ENCODE measurements around the gene DCDC2C.

DCDC2C gene

DNA sequence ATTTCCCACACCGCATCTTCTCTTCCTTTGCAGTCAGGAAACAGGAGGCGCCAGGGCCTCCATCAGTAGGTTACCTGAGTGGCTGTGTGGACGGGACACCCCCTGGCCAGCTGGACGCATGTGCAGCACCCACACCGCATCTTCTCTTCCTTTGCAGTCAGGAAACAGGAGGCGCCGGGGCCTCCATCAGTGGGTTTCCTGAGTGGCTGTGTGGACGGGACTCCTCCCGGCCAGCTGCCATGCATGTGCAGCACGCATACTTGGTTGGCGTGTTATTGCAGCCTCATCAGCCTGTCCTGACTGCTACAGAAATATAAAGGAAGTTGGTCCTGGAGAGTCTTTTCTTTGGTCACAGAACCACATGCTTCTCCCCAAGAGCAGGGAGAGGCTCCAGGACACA is 74.6 kb downstream of the DCDC2C start:
- H3K9me3 Mint-ChIP-seq = peaks cover 5% of the 10 kb centered on the region
- H3K36me3 Mint-ChIP-seq (ENCODE audit: low read depth) = no peaks in the 10 kb centered on the region
- no peak overlapping the region for H3K4me3 Mint-ChIP-seq
- peaks cover 6% of the 10 kb centered on the region for H3K4me1 Mint-ChIP-seq (ENCODE audit: low read depth)
- H3K27me3 Mint-ChIP-seq (ENCODE audit: low read depth) = peaks cover 7% of the 10 kb centered on the region
- no peak overlapping the region for H3K27ac Mint-ChIP-seq

GRCh38 chr2:3778851-3779495 is 75.6 kb downstream of the DCDC2C start:
- peaks cover 5% of the 10 kb centered on the region for H3K9me3 Mint-ChIP-seq
- H3K4me1 Mint-ChIP-seq (ENCODE audit: low read depth) = peaks cover 6% of the 10 kb centered on the region
- H3K36me3 Mint-ChIP-seq (ENCODE audit: low read depth) = no peaks in the 10 kb centered on the region
- no peak overlapping the region for H3K27ac Mint-ChIP-seq
- H3K27me3 Mint-ChIP-seq (ENCODE audit: low read depth) = peaks cover 7% of the 10 kb centered on the region
- H3K4me3 Mint-ChIP-seq = no peak overlapping the region

GRCh38 chr2:3779496-3780049 is 76.2 kb downstream of the DCDC2C start:
- peaks cover 5% of the 10 kb centered on the region for H3K9me3 Mint-ChIP-seq
- no peak overlapping the region for H3K4me3 Mint-ChIP-seq
- H3K27ac Mint-ChIP-seq = no peak overlapping the region
- peaks cover 6% of the 10 kb centered on the region for H3K4me1 Mint-ChIP-seq (ENCODE audit: low read depth)
- H3K36me3 Mint-ChIP-seq (ENCODE audit: low read depth) = no peaks in the 10 kb centered on the region
- peaks cover 7% of the 10 kb centered on the region for H3K27me3 Mint-ChIP-seq (ENCODE audit: low read depth)

DNA sequence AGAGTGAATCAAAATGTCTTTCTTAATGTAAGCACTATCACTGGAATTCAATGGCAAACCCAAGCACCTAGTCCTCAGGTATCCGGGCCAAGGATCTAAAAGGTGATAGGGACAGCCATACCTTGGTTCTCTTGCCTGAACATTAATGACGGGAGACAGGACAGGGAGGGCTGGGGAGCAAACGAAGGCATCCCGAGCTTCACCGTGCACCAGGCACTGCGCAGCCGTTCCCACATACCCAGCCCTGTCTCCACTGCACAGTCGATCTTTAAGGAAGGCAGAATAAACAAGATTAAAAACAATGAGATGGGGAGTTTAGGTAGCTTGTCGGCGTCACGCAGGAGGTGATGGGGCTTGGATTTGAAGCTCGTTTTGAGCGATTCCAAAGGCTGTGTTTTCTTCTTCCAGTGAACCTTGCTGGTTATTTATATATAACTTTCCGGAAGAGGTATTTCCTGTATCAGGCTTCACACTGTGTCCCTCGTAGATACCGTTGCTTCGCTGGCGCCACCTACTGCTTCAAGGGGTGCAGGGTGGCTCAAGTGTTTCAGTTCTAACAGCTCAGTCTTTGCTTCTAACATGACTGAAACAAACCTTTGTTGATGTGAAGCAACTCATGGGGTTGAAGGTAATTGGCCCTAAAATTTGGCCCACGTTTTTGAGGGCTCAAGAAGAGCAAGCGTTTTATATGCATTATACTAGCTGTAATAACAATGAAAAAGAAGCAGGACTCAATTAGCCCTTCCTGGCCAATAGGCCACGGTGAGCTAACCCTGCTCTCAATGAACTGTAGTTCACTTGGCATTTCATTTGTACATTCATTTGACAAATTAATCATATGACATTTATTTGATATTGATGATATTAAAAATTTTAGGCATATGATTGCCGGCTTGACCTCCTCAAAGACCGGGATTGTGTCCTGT is 77.4 kb downstream of the DCDC2C start:
- Mint-ChIP-seq H3K36me3 (ENCODE audit: low read depth) (no peaks in the 10 kb centered on the region), H3K4me3 (peak overlapping the region; percentile 71), H3K4me1 (ENCODE audit: low read depth) (peaks cover 6% of the 10 kb centered on the region), H3K27me3 (ENCODE audit: low read depth) (peaks cover 7% of the 10 kb centered on the region), H3K27ac (peak overlapping the region; percentile 36), H3K9me3 (peaks cover 5% of the 10 kb centered on the region)

DNA sequence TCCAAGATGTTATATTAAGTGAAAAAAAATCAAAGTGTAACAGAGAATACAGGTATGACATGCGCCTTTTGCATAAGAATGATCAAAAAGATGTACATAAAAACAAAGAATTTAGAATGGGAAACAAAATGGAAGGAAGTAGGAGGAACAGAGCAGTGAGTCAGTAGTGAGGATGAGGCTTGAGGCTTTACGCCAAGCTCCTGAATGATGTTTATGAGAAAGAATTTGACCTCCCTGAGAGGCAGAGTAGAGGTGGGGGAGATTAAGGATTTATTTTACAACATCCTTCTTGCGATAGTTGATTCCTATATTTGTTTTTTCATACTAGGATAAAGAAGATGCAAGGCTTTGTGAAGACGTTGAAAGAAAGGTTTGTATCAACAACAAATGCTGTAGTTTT is 81.4 kb downstream of the DCDC2C start:
- Mint-ChIP-seq H3K27me3 (ENCODE audit: low read depth) (no peaks in the 10 kb centered on the region), H3K36me3 (ENCODE audit: low read depth) (no peaks in the 10 kb centered on the region), H3K27ac (no peak overlapping the region), H3K4me1 (ENCODE audit: low read depth) (peaks cover 6% of the 10 kb centered on the region), H3K4me3 (no peak overlapping the region), H3K9me3 (no peaks in the 10 kb centered on the region)

DNA sequence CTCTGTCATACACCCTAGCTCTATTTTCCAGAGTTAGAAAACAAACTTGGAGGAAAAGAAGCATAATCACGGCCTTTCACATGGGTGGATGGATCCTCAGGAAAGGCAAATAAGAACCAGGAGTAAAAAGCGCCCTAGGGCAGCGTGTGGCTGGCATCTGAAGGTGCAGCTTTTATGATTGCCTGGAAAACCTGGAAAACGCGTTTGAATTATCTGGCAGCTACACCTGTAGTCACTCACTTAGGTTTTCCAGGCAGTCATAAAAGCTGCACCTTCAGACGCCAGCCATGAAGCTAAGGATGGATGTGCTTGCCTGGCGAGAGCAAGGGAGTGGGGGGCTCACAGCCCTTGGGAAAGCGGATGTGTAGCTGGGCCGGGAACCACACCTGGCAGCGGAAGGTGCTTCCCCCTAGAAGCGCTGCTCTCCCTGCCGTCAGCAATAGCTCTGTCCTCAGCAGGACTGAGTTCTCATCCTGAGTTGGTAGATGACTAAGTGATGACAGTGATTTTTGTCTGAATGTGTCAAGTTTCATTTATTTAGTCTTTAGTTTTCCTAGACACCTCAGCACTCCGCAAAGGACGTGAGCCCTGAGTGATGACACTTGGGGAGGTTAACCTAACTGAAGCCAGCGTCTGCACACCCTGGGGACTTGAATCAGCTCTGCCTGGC is 82.0 kb downstream of the DCDC2C start:
- Mint-ChIP-seq H3K4me3 (no peak overlapping the region), H3K27ac (no peak overlapping the region), H3K4me1 (ENCODE audit: low read depth) (peaks cover 4% of the 10 kb centered on the region), H3K9me3 (no peaks in the 10 kb centered on the region), H3K27me3 (ENCODE audit: low read depth) (no peaks in the 10 kb centered on the region), H3K36me3 (ENCODE audit: low read depth) (no peaks in the 10 kb centered on the region)

DNA sequence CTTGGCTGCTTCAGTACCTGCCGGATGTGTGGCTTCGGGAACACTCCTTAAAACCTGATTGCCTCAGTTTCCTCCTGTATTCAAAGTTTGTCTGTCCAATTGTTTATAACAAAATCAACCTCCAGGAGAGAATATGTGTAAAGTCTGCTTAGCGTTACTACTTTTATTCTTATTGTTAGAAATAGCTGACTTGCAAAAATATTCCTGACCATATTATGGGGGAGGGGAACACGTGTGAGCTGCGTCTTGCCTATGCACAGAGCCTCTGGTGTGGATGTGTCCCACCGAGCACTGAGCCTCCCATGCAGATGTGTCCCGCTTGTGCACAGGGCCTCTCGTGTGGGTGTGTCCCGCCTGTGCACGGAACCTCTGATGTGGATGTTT is 82.5 kb downstream of the DCDC2C start:
- Mint-ChIP-seq H3K4me1 (ENCODE audit: low read depth) (no peaks in the 10 kb centered on the region), H3K27me3 (ENCODE audit: low read depth) (no peaks in the 10 kb centered on the region), H3K27ac (no peak overlapping the region), H3K4me3 (no peak overlapping the region), H3K9me3 (no peaks in the 10 kb centered on the region), H3K36me3 (ENCODE audit: low read depth) (no peaks in the 10 kb centered on the region)

DNA sequence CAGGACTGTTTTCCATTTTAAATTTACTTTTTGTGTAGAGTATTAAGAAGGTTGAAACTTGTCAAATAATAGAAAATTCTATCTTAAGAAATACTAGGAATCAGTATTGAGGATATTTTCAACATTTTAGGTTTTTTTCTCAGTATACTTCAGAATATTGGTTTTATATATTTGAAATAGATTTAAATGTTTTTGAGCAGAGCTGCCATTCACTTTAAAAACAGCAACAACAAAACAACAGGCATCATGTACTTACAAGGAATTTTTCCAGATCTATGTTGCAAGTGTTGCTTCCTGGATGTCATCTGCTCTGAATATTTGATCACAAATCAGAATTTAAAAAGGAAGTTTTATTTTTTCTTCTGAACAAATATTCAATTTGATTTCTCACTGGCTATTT is 84.4 kb downstream of the DCDC2C start:
- no peaks in the 10 kb centered on the region for H3K27me3 Mint-ChIP-seq (ENCODE audit: low read depth)
- no peak overlapping the region for H3K27ac Mint-ChIP-seq
- no peaks in the 10 kb centered on the region for H3K9me3 Mint-ChIP-seq
- no peaks in the 10 kb centered on the region for H3K4me1 Mint-ChIP-seq (ENCODE audit: low read depth)
- H3K36me3 Mint-ChIP-seq (ENCODE audit: low read depth) = no peaks in the 10 kb centered on the region
- no peak overlapping the region for H3K4me3 Mint-ChIP-seq

DNA sequence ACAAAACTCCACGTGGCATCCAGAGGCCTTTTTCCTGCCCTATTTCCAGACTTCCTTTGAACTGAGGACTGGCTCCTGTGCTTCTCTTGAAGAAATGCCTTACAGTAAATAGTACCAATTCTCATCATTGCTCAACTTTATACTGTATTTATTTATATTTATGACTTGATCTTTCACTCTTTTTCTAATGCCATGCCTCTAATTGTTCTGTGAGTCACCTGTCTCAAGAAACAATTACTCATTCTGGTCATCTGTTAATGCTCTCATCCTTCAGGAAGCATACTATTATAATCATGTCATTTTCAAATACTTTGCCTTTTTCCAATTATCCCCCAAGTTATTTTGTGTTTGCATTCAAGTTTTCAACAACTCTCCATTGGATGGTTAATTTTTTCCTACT is 85.9 kb downstream of the DCDC2C start:
- Mint-ChIP-seq H3K36me3 (ENCODE audit: low read depth) (no peaks in the 10 kb centered on the region), H3K4me1 (ENCODE audit: low read depth) (no peaks in the 10 kb centered on the region), H3K27ac (no peak overlapping the region), H3K4me3 (no peak overlapping the region), H3K27me3 (ENCODE audit: low read depth) (no peaks in the 10 kb centered on the region), H3K9me3 (no peaks in the 10 kb centered on the region)

- no peak overlapping the region for H3K27ac Mint-ChIP-seq
- no peaks in the 10 kb centered on the region for H3K9me3 Mint-ChIP-seq
- H3K36me3 Mint-ChIP-seq (ENCODE audit: low read depth) = no peaks in the 10 kb centered on the region
- no peak overlapping the region for H3K4me3 Mint-ChIP-seq
- H3K4me1 Mint-ChIP-seq (ENCODE audit: low read depth) = no peaks in the 10 kb centered on the region
- H3K27me3 Mint-ChIP-seq (ENCODE audit: low read depth) = no peaks in the 10 kb centered on the region
Measured at GRCh38 chr2:3793249-3793648, 89.9 kb downstream of the DCDC2C start.

- Mint-ChIP-seq H3K9me3 (no peaks in the 10 kb centered on the region), H3K36me3 (ENCODE audit: low read depth) (no peaks in the 10 kb centered on the region), H3K4me3 (no peak overlapping the region), H3K27me3 (ENCODE audit: low read depth) (no peaks in the 10 kb centered on the region), H3K27ac (no peak overlapping the region), H3K4me1 (ENCODE audit: low read depth) (no peaks in the 10 kb centered on the region)
Measured at GRCh38 chr2:3801506-3801905, 98.1 kb downstream of the DCDC2C start.

GRCh38 chr2:3805201-3805939 is 102.0 kb downstream of the DCDC2C start:
- H3K27me3 Mint-ChIP-seq (ENCODE audit: low read depth) = no peaks in the 10 kb centered on the region
- H3K36me3 Mint-ChIP-seq (ENCODE audit: low read depth) = no peaks in the 10 kb centered on the region
- H3K4me1 Mint-ChIP-seq (ENCODE audit: low read depth) = no peaks in the 10 kb centered on the region
- H3K27ac Mint-ChIP-seq = no peak overlapping the region
- H3K4me3 Mint-ChIP-seq = no peak overlapping the region
- no peaks in the 10 kb centered on the region for H3K9me3 Mint-ChIP-seq

DNA sequence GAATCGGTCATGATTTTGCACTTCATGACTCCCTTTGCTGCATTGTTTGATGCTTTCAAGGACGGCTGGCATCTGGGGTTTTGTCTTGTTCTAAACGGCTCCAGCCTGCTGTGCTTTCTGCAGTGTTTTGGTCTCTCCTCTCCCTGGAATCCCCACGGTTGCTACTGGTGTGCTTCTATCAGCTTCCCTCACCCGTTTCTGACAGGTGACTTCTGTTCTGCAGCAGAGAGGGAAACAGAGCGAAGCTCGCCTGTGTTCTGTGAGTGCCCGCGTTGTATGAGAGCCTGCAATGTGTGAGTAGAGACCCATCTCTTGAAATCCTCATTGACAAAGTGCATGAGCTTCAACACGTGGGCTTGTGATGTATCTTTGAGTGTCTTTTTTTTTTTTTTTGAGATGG is 102.8 kb downstream of the DCDC2C start:
- Mint-ChIP-seq H3K27ac (no peak overlapping the region), H3K9me3 (no peaks in the 10 kb centered on the region), H3K27me3 (ENCODE audit: low read depth) (no peaks in the 10 kb centered on the region), H3K36me3 (ENCODE audit: low read depth) (no peaks in the 10 kb centered on the region), H3K4me1 (ENCODE audit: low read depth) (no peaks in the 10 kb centered on the region), H3K4me3 (no peak overlapping the region)

GRCh38 chr2:3806730-3807129 is 103.4 kb downstream of the DCDC2C start:
- H3K27me3 Mint-ChIP-seq (ENCODE audit: low read depth) = no peaks in the 10 kb centered on the region
- no peak overlapping the region for H3K27ac Mint-ChIP-seq
- H3K9me3 Mint-ChIP-seq = no peaks in the 10 kb centered on the region
- H3K36me3 Mint-ChIP-seq (ENCODE audit: low read depth) = no peaks in the 10 kb centered on the region
- H3K4me1 Mint-ChIP-seq (ENCODE audit: low read depth) = no peaks in the 10 kb centered on the region
- no peak overlapping the region for H3K4me3 Mint-ChIP-seq

Data from T-helper 1 cell treated with Interleukin-12 subunit alpha and Interleukin-12 subunit beta and Interleukin-4 antibody, amounts not matched to agents 30 μg/mL and 1 μg/mL, for 36 hours (primary cell).